NB4 (cell line): ENCODE measurements around the gene MDFIC2.

Source experiments
- MYC ChIP-seq: IDR thresholded peaks from 2 replicates; pipeline ENCODE4 v1.6.1; 2011; ENCODE audit warnings: low read depth, low read length
- POLR2A ChIP-seq: IDR thresholded peaks from 2 replicates; pipeline ENCODE4 v1.6.1; 2011; ENCODE audit warnings: mild to moderate bottlenecking; ENCODE audit not compliant: insufficient read length; ENCODE audit errors: extremely low read depth
- TF ChIP-seq, protein P1 (sequence below): IDR thresholded peaks from one replicate; pipeline ENCODE4 v1.5.1; 2012; ENCODE audit warnings: low read depth, low read length
- TF ChIP-seq, protein P2 (sequence below): IDR thresholded peaks from 2 replicates; pipeline ENCODE4 v1.6.1; 2011; ENCODE audit warnings: low read depth, low read length

DNA sequence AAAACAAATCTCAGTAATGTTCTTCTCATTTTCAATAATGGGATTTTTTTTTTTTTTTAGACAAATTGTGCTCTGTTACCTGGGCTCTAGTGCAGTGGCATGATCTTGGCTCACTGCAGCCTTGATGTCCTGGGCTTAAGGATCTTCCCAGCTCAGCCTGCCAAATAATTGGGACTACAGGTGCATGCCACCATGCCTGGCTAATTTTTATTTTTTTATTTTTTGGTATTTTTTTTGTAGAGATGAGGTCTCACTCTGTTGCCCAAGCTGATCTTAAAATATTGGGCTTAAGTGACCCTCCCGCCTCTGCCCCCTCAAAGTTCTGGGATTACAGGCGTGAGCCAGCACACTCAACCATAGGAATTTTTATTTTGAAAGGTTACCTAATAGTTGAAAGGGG is 126.2 kb downstream of the MDFIC2 start:
- TF ChIP-seq, protein P1, sequence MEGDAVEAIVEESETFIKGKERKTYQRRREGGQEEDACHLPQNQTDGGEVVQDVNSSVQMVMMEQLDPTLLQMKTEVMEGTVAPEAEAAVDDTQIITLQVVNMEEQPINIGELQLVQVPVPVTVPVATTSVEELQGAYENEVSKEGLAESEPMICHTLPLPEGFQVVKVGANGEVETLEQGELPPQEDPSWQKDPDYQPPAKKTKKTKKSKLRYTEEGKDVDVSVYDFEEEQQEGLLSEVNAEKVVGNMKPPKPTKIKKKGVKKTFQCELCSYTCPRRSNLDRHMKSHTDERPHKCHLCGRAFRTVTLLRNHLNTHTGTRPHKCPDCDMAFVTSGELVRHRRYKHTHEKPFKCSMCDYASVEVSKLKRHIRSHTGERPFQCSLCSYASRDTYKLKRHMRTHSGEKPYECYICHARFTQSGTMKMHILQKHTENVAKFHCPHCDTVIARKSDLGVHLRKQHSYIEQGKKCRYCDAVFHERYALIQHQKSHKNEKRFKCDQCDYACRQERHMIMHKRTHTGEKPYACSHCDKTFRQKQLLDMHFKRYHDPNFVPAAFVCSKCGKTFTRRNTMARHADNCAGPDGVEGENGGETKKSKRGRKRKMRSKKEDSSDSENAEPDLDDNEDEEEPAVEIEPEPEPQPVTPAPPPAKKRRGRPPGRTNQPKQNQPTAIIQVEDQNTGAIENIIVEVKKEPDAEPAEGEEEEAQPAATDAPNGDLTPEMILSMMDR, result no peak
- TF ChIP-seq POLR2A (no peak), MYC (no peak)
- TF ChIP-seq, protein P2, sequence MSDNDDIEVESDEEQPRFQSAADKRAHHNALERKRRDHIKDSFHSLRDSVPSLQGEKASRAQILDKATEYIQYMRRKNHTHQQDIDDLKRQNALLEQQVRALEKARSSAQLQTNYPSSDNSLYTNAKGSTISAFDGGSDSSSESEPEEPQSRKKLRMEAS, result no peak
